Inflammatory macrophage (primary cell): Measurements from ENCODE around the gene GALNT2.

Experiments
- DNase-seq, 2 donors: peaks; one replicate each; pipeline ENCODE4 v3.0.0-alpha.2; 2020 to 2022

Gene GALNT2

DNA sequence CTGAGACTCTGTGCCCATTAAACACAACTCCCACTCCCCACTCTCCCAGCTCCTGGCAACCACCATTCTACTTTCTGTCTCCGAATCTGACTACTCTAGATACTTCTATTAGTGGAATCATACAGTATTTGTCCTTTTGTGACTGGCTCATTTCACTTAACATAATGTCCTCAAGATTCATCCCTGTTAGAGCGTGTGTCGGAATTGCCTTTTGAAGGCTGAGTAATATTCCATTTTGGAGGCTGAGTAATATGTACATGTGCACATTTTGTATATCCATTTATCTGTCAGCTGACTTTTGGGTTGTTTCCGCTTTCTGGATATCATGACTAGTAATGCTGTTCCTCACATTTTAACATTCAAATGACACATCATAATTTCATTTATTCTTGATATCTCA lies 30.3 kb downstream of the GALNT2 start:
- no peak for DNase-seq

DNA sequence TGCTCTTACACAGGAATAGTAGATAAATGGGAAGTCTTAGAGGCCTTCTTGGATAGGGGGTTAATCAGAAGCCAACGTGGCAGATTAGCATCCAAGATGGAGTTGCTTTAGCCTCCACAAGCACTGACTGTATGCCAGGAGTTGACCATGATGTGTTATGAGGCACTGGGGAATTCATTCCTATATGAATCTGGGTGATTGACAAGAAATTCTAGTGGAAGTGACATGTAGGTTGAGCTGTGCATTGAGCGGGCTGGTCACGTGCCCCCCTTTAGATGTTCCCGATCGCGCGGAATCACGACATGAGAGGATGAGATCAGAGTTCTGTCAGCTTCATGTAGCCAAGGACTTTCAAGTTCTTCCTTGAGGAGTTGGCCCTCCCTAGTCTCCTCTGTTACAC lies 31.7 kb downstream of the GALNT2 start:
- DNase-seq, result no peak

DNA sequence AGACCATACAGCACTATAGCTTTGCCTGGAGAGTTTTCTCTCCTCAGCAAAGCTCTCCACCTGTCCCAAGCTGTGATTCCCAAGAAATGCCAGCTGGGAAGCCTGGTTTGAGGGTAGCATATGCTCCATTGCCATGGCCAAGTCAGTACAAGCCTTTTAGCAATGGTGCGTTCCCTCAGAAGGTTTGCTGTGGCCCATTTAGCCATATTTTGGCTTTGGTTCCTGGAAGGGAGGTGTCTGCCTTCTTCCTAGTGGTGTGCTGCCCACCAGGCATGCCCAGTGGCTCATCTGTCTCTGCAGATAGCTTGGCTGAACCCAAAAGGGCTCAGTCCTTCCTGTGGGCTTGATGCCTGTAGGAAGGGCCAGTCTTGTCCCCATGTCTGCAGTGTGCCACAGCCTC lies 32.4 kb downstream of the GALNT2 start:
- DNase-seq, result no peak

DNA sequence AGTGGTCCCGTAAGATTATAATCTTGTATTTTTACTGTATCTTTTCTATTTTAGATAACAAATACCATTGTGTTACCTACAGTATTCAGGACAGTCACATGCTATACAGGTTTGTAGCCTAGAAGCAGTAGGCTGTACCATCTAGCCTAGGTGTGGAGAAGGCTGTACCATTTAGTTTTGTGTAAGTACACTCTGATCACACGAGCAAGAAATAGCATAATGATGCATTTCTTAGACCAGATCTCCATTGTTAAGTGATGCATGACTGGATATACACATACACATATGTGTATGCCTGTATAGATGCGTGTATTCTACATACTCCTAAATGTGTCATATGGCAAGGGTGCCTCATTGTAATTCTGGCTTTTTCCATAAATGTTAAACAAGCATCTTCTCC lies 33.9 kb downstream of the GALNT2 start:
- DNase-seq, result no peak

DNA sequence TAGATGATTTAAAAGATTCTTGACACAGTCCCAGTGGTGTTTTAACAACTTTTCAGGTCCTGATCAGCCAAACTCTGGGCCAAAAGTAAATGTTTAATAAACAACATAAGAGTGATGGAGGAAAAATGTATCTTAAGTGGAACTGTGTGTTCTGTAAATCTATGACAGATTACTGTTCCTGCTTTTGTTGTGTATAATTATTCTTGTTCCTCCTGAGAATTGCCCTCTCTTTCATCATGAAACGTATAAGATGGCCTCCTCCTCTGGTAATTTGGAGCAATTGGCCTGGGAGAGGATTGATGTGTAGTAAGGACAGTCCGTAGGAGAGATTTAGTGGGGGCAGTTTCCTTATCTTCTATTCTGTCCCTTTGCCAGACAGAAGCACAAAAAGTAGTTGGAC lies 34.5 kb downstream of the GALNT2 start:
- no peak for DNase-seq

DNA sequence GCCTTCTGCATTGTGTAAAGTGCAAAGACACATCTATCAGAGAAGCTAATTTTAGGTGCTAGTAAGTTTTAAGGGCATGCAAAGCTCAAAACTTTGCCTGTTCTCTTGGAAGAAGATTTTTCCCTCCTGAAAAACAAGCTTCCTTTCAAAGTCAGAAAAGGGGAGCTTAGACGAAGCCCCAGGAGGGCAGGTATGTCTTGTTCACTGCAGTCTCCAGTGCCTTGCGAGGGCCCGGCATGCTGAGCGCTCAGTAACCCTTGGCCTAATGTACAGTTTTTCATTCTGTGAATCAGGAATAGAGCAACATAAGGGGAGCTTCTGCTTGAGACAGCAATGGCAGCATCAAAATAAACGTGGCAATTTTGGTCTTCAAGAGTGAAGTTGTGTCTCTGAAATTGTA lies 35.0 kb downstream of the GALNT2 start:
- no peak for DNase-seq

DNA sequence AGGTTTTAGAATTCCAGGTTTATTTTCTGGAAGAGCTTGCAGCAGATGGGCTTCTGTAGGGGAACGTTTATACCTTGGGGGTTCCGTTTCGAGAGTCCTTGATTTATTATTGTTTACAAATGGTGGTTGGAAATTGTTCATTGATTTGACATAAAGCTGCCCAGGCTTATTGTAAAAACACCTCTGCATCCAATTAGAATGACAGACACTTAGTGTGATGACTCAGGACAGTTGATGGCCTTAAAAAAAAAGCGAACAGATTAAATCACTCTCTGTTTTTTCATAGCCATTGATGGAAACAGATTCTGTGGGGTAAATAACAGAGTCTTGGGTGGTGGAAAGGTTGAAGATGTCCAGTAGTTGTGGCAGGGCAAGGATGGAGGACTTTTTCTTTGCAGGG lies 35.4 kb downstream of the GALNT2 start:
- DNase-seq, result no peak

DNA sequence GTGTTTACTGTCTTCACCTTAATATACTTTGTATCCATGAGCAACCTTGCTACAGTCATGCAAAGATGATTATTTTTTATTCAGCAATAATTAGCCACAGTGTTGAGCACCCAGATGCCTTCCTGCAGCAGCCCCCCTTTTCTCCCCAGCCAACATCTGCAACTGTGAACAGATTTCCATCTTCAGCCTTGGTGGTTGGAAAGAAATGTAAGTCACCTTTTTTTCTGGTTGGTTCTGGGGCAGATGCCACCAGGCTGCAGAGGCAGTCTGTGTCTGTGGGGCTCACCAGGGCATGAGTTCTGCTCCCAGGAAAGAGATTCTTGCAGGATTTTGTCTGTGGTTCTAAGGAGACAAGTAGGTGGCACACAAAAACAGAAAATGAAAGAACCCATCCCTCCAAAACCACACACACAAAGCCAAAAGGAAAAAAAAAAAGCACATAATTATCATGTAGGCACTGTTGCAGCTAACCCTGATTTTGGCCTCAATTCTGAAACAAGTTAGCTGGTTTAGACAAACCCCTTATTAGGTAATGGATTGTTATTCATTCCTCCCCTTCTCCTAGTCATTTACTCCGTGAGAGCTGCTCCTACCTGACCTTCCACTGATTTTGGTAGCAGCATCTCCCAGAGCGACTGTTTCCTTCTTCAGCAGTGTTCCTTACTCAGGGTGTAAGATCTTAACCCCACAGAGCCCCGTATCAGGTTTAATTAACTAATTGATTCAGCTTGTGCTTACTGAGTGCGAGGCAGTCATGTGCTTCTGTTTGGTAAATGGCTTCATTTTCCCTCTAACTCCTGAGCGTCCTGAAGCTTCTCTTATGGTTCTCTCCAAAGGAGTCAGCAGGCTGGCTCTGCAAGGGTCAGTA lies 36.5 kb downstream of the GALNT2 start:
- no peak for DNase-seq

DNA sequence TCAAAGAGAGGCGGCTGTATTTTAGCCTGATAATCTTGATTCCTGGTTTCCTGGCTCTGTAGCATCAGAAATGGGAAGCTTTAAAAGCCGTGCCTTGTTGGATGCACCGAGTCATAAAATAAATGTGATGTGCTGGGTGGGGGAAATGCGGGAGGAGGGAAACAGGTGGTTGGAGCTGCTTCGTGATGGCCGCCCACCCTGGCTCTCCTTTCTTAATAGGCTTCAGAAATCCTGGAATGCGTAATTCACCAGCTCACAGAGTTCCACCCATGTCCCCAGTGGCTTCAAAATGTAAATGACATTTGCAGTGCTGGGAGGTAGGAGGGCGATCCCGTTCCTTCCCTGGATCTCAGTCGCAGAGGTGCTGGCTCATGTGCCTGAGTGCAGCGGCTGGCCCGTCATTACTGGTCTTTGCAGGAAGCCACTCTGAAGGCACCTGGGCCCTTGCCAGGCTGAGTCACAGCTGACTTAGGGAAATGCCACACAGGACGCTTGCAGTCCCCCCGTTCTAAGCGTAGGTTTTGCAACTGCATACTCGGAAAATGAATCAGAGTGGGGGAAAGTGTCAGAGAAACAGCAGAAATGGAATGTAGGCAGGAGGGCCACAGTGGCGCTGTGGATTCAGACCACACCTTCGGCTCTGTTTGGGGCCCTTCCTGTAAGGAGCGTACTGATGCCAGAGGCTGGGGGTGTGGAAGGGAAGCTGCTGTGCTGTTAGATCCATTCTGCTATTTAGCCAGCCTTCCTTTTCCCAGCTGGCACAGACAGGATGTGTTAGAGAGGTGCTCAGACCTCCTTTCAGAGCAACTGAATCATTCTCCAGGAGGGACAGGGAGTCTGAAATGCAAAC lies 37.6 kb downstream of the GALNT2 start:
- peak; percentile 64 to 73 for DNase-seq

DNA sequence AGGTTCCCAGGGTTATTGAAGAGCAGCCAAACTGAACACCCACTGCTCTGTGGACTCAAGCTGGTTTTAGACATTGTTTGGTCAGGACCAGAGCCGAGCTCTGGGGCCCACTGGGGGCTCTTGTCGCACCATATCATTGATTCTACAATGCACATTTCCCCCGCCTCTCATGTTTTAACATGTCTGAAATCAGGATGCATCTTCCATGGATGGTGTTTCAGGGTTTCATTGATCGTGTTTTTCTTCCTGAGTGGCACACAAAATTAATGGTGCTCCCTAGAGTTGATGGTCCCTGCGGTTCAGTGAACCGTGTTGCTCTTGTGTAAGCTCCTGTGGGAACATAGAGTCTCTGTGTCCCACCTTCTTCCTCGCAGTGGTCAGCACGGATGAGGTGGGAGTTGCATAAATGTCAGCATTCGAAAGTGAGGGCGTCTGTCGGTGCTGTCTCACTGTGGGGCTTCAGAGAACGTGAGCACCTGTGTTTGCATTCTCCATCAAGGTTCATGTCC lies 38.3 kb downstream of the GALNT2 start:
- DNase-seq, result no peak

DNA sequence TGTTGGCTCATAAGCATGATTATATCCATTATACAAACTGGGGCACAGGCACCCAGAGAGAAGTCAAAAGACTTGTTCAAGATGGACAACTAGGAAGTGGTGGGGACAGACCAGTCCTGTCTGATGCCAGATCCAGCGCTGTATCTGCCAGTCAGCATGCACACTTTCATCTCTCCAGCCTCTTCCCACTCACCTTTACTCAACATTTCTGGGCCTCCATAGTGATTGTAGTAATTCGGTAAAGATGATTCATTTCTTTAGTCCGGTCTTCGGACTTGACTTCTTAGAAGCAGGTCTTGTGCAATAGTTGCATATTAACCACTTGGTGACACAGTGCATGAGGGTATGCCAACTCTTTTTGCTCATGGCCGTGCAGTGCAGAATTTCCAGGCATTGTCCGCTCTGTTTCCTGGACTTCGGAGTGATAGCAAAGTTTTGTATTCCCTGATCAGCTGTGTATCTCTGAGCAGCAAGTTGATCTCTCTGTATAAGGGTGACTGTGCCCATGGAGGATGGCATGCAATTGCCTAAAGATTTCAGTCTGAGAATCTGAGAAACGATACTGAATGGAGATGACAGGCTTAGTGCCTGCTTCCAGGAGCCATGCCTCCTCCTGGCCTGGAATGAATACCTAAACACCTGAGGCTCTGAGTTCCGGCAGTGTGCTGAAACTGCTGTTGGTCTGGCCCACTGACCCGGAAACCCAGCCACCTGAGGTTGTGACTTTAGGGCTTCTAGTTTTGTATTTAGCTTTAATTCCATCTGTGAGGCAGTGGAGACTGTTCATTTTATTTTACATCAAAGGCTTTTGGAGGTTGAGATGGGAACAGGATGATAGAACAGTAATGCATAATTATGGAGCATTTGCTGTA lies 39.0 kb downstream of the GALNT2 start:
- peak; percentile 83 to 88 for DNase-seq

DNA sequence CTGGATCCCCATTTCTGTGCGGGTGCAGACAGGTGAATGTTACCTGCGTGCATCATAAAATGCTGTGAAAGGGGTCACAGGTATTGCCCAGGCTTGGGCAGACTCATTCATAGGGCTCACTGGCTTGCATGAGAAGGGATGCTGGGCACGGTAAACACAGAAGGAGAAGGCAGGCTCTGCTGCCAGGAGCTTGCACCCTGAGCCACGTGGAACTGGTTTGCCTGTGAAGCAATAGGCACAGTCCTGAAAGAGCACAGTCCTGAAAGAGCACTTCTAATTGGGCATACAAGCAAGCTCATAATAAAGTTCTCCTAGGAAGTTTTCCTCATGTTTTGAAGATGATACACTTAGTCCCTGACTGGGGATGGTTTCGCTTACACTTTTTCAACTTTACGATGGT lies 40.9 kb downstream of the GALNT2 start:
- DNase-seq, result no peak

DNA sequence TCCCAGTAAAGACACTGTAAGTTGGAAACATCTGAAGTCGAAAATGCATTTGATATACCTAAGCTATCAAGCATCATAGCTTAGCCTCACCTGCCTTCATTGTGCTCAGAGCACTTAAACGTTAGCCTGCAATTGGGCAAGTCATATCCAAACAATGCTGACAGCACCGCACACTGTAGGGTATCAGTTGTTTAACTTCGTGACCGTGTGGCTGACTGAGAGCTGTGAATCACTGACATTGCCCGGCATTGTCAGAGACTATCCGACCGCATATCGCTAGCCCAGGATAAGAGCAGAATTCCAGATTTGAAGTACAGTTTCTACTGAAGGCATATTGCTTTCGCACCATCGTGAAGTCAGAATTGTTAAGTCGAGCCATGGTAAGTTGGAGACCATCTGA lies 41.5 kb downstream of the GALNT2 start:
- DNase-seq, result no peak

DNA sequence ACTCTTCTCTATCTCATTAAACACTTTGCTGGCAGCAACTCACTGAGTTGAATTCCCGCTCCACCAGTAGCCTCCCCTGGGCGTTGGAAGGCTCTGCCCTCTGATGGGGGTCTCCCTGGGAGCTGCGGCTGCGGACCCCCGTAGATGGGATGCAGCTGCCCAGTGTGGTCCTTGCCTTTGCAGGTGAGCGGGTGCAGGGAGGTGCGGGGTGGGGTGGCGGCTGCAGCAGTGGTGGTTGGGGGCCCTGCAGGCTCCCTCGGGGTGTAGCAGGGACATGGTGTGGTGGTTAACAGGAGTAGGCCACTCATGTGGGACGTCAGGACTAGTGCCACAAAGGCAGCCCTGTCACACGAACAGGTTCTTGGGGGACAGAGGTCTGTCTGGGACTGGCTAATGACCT lies 42.0 kb downstream of the GALNT2 start:
- no peak for DNase-seq

DNA sequence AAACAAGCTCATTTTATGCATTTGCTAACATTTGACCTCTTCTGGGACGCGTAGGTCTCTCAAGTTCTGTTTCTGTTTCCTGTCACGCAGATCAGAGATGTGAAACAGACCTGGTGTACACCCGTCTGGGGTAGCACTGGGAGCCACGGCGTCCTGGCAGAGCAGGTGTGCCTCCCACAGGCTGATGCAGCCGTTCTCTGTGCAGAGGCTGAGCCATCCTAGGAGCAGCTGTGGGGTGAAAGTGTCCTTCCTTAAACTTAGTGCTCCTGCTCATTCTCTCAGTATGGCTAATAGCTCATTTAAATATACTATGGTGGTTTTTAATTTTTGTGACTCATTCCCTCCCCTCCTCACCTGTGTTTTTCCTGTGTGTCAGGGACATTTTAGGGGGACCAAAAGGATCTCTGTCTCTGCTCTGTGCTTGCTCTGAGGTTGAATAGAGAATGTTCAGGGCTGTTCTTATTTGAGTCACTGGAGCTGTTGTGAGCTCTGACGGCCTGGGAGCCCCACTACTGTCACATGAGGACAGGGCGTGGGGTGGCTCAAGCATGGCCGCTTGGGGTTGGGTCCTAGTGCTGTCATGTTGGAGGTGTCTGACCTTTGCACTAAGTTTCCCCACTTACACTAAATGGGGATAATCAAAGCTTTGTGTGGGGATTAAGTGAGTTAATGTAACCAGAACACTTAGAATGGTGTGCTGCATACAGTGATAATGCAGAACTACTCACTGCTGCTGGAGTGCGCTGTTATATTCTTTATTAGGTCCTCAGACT lies 43.0 kb downstream of the GALNT2 start:
- peak; percentile 12 to 46 for DNase-seq

DNA sequence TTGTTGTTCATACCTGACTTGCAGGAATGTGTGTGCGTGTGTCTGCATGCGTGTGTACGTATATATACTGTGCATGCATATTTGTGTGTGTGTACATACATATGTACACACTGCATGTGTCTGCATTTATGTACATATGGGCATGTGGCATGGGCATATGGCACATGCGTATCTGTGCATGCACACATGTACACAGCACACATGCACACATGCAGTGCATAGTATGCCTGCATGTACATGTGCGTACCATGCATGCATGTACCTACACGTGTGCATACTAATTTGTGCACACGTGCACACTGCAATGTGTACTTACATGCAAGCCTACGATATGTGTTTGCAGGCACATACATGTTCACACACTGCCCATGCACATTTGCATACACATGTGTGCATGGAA lies 43.9 kb downstream of the GALNT2 start:
- no peak for DNase-seq

DNA sequence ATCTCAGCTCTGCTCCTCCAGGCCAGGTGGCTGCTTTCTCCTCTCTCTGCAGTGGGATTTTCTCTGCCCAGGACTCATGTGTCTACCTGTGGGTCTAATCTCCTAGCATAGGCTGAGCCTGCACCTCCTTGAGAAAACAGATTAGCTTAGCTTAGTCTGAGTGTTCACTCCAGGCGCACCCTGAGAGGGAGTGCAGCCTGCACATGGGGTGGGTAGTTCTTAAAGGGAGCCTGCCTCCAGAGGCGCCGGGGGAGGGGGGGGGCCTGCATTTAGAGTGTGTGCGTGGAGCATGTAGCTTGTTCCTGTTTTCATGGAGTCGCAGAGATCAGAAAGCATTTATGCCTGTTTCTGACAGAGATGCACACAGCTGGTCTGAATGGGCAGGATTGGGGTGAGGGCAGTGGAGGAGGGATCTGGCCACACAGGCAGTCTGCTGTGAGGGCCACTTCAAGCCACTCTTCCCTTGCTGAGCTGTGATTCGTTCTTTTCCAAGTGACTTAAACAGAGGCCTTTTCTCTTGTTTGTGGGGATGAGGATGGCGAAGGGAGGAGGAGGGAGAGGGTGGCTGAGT lies 45.2 kb downstream of the GALNT2 start:
- peak; percentile 38 to 49 for DNase-seq

DNA sequence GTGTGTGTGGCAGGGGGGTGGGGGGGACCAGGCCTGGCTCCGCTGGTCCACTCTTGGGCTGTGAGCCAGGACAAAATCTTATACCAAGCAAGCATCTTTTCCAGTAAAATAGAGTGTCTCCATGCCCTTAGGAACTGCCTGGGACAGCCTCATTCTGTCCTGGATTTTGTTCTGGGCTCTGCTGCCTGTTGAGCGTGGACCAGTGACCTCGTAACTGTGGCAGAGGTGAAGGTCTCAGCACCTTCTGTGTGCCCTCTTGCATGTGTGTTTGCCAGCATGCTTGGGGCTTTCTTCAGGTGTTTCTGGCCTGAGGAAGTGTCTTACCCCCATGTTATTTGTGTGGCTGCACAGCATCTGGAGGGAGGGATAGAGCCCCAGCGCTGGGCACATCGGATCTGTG lies 45.7 kb downstream of the GALNT2 start:
- no peak for DNase-seq

DNA sequence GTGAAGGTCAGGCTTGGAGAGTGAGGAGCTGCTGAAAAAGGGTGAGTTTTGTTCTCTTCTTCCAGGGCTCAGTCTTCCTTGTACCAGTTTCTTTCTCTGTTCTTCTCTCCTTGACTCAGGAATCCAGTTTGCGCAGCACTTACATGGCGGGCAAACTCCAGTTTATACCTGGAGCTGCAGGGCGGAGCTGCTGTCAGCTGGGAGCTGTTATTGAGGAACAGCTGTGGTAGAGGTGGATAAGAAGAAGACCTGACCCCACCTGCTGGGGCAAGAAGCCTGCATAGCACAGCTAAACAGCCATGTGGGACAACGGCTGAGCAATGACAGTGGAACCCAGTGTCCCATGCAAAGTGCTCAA lies 46.2 kb downstream of the GALNT2 start:
- no peak for DNase-seq

DNA sequence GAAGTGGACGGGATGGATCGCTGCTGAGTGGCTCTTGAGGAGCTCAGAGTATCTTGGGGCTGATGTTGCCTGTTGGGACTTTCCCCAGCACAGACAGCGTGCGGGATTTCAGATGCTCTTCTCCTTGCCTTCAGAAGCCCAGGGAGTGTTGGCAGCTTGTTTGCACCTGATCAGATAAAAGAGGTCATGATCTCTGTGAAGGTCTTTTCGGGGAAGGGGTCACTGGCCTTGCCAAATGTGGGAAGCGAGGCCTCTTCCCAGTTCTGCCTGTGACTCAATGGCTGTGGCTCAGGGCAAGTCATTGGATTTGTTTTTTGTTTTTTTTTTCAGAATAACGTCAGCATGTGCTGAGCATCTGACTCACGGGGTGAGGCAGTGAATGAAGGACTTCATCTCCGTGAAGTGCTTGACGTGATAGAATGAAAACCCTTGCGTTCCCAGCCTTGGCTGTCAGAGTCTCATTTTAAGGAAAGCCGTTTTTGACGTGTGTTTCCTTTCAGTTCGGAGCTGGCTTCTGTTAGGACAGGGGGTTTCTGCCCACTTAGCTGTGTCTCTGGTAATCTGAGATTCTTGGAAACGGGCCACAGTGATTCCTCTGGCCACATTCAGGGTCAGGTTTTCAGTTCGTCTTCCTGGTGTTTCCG lies 46.7 kb downstream of the GALNT2 start:
- no peak for DNase-seq

DNA sequence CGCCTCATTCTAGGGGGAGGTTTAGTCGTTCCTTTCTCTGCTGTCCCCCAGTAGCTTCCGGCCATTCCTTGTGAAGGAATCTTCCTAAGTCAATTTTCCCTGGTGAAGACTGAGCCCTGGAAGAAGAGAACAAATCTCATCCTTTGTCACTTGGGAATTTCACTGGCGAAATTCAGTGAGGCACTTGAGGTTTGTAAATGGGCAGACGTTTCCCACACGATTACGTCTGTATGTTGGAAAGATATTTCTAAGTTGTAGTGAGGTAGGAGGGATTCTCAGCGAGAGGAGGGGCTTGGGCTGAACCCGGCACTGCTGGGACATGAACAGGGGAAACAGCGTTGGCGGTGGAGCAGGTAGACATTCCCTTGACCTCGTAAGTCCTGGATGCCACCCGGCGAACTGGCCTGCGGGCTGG lies 47.2 kb downstream of the GALNT2 start:
- DNase-seq, result no peak
